ENCODE data around the gene SFXN2. TPM values are rescaled to one million over a fixed set of nuclear protein-coding genes. Genes with fewer than 3 reads are reported as not detected.

Gene SFXN2
- total and polyA plus RNA-seq, 7 donors, result 0.66 to 11.6 (median 2.4) TPM

DNA sequence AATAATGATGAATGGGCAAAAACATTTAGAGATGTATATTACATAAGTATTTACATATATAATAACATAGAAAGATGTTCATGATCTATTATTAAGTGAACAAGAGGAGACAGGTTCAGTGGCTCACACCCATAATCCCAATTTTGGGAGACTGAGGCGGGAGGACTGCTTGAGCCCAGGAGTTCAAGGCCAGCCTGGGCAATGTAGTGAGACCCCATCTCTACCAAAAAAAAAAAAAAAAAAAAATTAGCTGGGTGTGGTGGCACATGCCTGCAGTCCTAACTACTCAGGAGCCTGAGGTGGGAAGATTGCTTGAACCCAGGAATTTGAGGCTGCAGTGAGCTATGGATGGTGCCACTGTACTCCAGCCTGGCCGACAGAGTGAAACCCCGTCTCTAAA lies 12.6 kb upstream of the SFXN2 start:
- 99 to 100% methylated on average over 3 of the region's 3 CpGs for WGBS, 2 donors
- Histone ChIP-seq H3K4me1 (no peaks in the 10 kb centered on the region), H3K27me3 (no peaks in the 10 kb centered on the region), H3K27ac (no peak overlapping the region), H3K4me3 (no peak overlapping the region), H3K36me3 (peaks cover 6 to 24% (median 21%) of the 10 kb centered on the region in 4 donors), H3K9me3 (no peaks in the 10 kb centered on the region)
- no peak for DNase-seq
- TF ChIP-seq POLR2AphosphoS5 (IDR thresholded peaks at IDR 0.05), result no peak
- TF ChIP-seq, protein P1, sequence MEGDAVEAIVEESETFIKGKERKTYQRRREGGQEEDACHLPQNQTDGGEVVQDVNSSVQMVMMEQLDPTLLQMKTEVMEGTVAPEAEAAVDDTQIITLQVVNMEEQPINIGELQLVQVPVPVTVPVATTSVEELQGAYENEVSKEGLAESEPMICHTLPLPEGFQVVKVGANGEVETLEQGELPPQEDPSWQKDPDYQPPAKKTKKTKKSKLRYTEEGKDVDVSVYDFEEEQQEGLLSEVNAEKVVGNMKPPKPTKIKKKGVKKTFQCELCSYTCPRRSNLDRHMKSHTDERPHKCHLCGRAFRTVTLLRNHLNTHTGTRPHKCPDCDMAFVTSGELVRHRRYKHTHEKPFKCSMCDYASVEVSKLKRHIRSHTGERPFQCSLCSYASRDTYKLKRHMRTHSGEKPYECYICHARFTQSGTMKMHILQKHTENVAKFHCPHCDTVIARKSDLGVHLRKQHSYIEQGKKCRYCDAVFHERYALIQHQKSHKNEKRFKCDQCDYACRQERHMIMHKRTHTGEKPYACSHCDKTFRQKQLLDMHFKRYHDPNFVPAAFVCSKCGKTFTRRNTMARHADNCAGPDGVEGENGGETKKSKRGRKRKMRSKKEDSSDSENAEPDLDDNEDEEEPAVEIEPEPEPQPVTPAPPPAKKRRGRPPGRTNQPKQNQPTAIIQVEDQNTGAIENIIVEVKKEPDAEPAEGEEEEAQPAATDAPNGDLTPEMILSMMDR (IDR thresholded peaks at IDR 0.05), result no peak
- TF ChIP-seq POLR2A (IDR thresholded peaks at IDR 0.05), result no peak
- TF ChIP-seq EP300 (IDR thresholded peaks at IDR 0.05), result no peak
- intact Hi-C loops (cut with DNase I), result no loop called here

DNA sequence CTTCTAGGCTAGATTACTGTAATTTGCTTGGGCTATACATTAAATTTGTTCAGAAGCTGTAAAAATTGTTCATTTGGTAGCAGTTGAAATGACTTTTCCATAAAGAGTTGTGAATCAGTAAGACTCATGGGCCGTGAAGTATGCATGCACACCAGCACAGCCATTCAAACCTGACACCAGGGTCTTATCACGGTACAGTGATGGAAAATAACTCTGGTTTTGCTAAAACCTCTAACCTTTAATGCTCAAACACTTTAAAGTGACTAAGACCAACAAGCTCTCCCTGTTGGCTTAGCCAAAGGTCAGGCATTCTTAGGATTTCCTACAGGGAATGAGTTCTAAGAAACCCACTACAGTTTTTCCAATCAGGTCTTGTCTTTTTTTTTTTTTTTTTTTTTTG lies 11.7 kb upstream of the SFXN2 start:
- Histone ChIP-seq H3K9me3 (no peaks in the 10 kb centered on the region), H3K4me3 (no peak overlapping the region), H3K27ac (no peak overlapping the region), H3K36me3 (peaks cover 6 to 15% (median 14%) of the 10 kb centered on the region in 4 donors), H3K27me3 (no peaks in the 10 kb centered on the region), H3K4me1 (no peaks in the 10 kb centered on the region)
- intact Hi-C loops (cut with DNase I), result no loop called here
- WGBS, 2 donors, result 84 to 88% methylated on average over 2 of the region's 2 CpGs
- TF ChIP-seq POLR2AphosphoS5 (IDR thresholded peaks at IDR 0.05) (no peak), POLR2A (IDR thresholded peaks at IDR 0.05) (no peak), EP300 (IDR thresholded peaks at IDR 0.05) (no peak)
- TF ChIP-seq, protein P1 (IDR thresholded peaks at IDR 0.05), result no peak
- no peak for DNase-seq

DNA sequence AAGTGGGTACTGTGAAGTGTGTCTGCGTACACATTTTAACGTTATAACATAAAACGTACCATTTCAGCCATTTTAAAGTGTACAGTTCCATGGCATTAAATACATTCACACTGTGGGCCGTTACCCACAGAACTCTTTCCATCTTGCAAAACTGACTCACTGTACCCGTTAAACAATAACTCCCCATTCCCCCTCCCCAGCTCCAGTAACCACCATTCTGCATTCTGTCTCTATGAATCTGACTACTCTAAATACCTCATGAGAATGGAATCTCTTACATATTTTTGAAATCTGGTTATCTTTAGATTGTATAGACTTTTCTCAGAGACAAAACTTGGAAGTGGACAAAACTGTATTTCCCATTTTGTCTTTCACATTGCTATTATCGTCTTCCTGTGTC lies 9.5 kb upstream of the SFXN2 start:
- no peaks in the 10 kb centered on the region for H3K36me3 ChIP-seq
- 85 to 87% methylated on average over 6 of the region's 6 CpGs for WGBS, 2 donors
- H3K27ac ChIP-seq, result no peak overlapping the region
- intact Hi-C loops (cut with DNase I), result no loop called here
- no peak for TF ChIP-seq EP300 (IDR thresholded peaks at IDR 0.05)
- no peak for TF ChIP-seq POLR2A (IDR thresholded peaks at IDR 0.05)
- no peak for TF ChIP-seq POLR2AphosphoS5 (IDR thresholded peaks at IDR 0.05)
- TF ChIP-seq, protein P1 (IDR thresholded peaks at IDR 0.05), result no peak
- no peaks in the 10 kb centered on the region for H3K4me1 ChIP-seq
- H3K9me3 ChIP-seq, result no peaks in the 10 kb centered on the region
- H3K27me3 ChIP-seq, result no peaks in the 10 kb centered on the region
- DNase-seq, result no peak
- H3K4me3 ChIP-seq, result no peak overlapping the region

DNA sequence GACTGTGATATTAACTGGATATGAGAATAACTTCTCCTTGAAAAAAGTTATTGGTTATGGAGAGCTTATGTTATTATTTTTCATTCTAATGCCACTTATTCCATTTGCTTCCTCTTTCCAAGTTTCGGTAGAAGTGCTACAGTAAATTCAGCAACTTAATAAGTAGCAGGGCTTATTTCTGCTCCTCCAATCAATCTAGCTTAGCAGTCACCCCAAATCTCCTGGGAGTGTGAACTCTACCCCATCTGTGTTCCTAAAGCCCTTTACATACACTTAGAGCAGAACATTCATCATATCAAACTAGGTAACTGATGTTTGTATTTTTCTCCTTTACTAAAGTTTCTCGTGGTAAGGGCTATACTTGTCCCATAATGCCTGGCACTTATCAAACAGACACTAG lies 8.9 kb upstream of the SFXN2 start:
- H3K27ac ChIP-seq, result no peak overlapping the region
- H3K9me3 ChIP-seq, result no peaks in the 10 kb centered on the region
- no peaks in the 10 kb centered on the region for H3K27me3 ChIP-seq
- TF ChIP-seq POLR2A (IDR thresholded peaks at IDR 0.05), result no peak
- TF ChIP-seq, protein P1 (IDR thresholded peaks at IDR 0.05), result no peak
- TF ChIP-seq POLR2AphosphoS5 (IDR thresholded peaks at IDR 0.05), result no peak
- TF ChIP-seq EP300 (IDR thresholded peaks at IDR 0.05), result no peak
- no peak overlapping the region for H3K4me3 ChIP-seq
- H3K36me3 ChIP-seq, result no peaks in the 10 kb centered on the region
- H3K4me1 ChIP-seq, result peaks cover 0 to 4% (median under 1%) of the 10 kb centered on the region in 4 donors
- WGBS, 2 donors, result 51 to 61% methylated on average over 2 of the region's 2 CpGs
- intact Hi-C loops (cut with DNase I), result no loop called here
- DNase-seq, result no peak

DNA sequence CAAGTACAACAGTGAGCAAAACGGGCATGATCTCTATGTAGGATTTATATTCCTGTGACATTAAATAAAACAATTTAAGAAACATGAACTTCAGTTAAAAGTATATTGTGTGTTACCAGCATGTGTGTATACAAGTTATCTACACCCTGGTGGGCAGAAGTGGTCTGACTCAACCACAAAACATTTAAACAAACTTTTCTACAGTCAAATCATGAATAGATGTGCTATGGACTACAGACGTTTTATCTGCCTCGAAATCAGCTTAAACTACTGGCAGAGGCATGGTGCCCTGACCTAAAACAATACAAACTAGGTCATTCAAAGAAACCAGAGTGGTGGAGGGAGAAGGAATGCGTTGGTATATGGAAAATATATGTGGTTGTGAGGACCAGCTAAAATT lies 3.8 kb upstream of the SFXN2 start:
- no peak for DNase-seq
- intact Hi-C loops (cut with DNase I), result no loop called here
- Histone ChIP-seq H3K4me3 (no peak overlapping the region), H3K27me3 (no peaks in the 10 kb centered on the region), H3K9me3 (no peaks in the 10 kb centered on the region), H3K4me1 (peaks cover 0 to 25% (median 15%) of the 10 kb centered on the region in 4 donors), H3K36me3 (no peaks in the 10 kb centered on the region), H3K27ac (peak overlapping the region in 1 of 4 donors; percentile 6)
- WGBS, 2 donors, result 68 to 75% methylated on average over 4 of the region's 4 CpGs
- TF ChIP-seq, protein P1 (IDR thresholded peaks at IDR 0.05), result no peak
- TF ChIP-seq POLR2AphosphoS5 (IDR thresholded peaks at IDR 0.05) (no peak), POLR2A (IDR thresholded peaks at IDR 0.05) (no peak), EP300 (IDR thresholded peaks at IDR 0.05) (no peak)

Measured in sigmoid colon (tissue), 7 donors.